Measurements from ENCODE around the gene STXBP3.
"Not testable (repeated sequence)": the region's sequence is repeated elsewhere in the genome, so short reads cannot be mapped to it uniquely, and the experiment has no call there.

STXBP3 gene

DNA sequence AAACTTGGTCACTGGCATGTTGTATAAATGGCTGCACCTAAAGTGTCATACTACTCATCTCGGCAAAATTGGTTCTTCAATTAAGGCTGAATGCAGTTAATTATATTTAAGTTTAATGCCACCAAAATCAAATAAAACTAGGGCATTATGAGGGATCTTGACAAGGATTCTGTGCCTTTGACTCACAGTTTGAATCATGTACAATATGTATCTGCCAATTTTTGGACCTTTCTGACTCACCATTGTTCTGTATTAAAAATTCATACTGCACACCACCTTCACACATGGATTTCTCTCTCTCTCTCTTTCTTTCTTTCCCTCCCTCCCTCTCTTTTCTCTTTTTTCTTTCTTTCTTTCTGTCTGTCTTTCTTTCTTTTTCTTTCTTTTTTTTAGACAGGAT lies 14.1 kb upstream of the STXBP3 start:
- FAIRE-seq, result no peak

DNA sequence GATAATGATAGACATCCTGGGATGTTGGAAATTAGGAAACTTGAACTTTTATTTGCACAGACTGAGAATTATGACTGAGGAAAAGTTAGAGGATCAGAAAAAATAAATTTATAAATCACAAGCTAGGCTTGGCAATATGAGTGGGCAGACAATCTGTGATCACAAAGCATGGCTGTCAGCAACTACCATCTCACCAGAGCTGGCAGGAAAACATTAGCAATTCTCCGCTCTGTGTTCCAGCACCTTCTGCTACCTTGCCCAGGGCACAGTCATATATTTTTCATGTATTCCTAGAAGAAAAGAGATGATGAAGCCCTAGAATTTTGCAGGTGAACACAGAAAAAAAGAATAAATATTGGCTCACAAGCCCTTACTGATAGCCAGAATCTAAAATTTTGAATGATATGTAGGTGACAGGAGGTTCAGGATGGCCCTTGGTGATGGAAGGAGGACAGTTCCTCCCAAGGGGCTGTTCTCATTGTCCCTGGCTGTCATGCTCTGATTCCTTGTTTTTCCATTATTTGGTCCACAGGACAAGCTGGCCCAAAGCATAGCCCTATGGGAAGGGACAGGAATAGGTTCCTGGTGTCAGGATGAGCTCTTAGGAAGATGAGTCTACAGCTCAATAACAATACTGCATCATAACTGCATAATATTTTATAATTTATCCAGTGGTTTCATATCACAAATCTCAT lies 12.2 kb upstream of the STXBP3 start:
- no peak for FAIRE-seq

DNA sequence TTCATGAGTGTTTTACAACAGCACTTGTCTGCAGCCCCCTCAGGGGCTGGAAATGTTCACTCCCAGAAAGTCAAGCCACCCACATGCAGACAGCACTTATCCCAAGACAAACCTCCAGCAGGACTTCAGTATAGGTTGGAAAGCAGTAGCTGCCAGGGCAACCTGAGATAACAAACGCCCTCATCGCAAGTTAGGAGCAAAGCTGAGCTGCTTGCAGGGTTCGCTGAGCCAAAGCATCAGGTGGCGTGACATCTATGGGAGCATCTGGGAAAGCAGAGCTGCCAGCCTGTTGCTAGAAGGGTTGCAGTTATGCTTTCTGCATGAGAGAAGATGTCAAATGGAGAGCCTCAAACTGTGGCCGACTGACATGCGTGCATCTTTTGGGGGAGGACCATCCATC lies 4.2 kb upstream of the STXBP3 start:
- no peak for FAIRE-seq

DNA sequence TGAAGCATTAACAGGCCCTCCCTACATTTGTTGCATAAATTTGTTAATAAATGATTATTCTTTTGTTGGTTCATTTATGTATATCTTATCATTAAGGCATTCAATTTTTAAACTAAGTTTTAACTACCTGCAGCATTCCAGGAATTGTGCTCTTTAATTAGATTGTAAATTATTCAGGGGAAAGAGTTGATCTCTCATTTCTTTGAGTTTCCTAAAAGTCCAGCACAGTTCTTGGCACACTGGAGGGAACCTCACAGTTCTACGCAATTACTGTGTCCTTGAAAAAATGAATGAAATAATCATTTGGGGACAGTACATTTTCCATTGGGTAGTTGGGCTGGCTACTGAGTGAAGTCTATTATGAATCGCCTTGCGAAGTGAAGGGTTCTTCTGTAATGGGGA lies 493 bp upstream of the STXBP3 start:
- FAIRE-seq, result no peak

DNA sequence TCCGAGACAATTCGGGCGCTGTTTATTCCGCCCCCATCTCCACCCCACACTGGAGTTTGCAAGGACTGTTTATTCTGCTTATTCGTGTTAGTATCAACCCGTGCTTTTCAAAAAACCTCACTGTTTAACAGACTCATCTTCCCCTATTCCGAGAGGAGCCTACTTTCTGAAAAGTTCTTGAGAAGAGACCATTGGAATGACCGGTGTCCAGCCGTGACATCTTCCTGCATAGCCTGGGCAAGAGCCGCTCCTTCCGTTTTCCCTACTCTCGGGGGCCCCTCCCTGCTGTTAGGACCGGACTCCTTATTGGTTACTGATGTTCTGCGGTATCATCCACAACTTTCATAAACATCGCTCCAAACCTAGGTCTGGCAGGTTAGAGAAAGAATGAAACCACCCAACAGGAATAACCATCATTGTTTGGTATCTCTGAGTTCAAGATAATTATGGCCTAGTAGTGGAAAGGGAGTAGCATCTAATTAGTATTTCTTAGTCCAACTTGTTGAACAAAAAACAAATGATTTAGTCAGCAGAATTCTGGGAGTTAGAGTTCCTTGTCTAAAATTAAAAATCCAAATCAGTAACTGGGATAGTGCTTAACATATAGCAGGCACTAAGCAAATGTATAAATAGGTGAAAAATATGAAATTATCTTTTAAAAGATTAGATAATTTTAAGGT lies 837 bp downstream of the STXBP3 start:
- FAIRE-seq, result peak; percentile 23

DNA sequence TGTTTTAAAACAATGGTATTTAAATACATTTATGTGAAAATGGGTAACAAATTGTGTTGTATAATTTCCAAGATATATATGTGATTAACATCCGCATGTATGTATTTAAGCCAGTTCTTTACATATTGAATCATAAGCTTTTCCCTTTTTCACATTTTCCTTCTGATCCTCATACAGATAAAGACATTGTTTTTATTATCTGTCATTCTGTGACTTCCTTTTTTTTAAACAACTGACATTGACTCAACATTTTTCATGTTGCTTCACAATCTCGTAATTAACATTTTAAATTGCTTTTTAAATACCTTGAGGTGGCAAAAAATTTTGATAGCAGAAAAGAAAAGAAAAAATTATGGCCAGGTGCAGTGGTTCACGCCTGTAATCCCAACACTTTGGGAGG lies 1.4 kb downstream of the STXBP3 start:
- FAIRE-seq, result no peak

DNA sequence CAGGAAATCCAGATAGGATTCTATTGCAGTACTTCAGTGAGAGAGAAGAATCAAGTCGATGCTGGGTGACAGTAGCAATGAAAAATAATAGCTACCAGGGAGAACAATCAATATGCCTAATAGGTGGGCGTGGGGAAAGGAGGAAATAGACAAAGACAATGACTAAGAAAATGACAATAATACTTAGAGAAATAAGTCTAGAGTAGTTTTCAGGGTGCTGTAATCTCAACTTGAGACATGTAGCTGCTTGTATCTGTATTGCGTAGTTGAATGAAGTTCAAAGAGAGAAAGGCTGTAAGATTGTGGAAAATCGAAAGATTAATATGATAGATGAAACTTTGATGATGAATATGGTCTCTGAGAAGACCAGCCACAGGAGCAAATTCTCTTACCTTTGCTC lies 2.6 kb downstream of the STXBP3 start:
- no peak for FAIRE-seq

DNA sequence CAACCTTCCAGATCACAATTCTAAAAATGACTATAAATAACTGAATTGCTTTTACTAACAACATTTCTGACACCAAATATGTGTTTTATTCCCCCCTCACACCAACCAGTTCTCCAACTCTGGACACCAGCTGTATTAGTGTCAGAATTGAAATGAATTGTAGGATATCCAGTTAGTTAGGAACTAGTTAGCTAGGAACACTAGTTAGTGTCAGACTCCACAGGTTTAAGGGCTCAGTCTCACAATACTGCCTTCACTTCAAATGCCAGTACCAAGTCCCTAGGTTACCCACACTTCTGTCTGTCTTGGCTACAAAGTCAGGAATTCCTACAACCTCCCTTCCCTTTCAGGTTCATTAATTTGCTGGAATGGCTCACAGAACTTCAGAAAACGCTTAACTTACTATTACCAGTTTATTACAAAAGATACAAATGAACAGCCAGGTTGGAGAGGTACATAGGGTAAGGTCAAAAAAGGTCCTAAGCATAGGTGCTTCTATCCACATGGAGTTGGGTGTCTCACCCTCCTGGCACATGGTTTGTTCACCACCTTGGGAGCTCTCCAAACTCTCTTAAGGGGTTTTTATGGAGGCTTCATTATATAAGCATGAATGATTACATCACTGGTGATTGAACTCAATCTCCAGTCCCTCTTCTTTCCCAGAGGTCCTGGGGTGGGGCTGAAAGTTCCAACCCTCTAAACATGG lies 4.2 kb downstream of the STXBP3 start:
- no peak for FAIRE-seq

DNA sequence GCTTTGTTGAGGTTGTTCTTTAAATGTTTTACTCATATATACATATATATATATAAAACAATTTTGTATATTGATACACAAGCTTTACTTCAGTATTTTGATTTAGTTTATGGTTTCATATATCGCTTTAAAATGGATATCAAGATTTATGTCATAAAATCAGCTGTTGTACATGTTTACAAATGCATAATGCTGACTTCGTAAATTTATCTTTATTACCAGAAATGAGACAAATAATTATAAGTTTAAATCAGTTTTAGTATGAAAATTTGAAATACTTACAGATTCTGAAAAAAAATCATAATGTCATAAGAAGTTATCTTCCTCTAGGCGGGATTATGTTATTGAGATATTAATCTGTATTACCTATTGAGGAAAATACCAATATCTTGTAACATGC lies 6.9 kb downstream of the STXBP3 start:
- no peak for FAIRE-seq

DNA sequence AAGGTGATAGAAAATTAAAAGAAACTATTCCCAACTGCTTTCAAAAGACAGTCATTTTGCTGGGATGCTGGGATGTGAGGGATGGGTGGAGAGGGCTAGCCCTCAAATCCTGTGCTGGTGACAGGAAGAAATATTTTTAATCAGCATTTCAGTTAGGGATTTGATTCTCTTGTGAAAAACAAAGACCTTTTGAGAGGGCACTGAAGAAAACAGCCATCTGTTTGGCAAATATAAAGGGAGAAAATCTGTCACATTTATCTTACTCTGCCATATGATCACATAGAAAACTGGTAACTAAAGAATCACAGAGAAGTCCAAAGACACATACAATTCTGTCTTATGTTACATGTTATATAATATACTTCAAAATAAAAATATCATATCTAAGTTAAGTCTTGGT lies 12.3 kb downstream of the STXBP3 start:
- peak; percentile 7 for FAIRE-seq

DNA sequence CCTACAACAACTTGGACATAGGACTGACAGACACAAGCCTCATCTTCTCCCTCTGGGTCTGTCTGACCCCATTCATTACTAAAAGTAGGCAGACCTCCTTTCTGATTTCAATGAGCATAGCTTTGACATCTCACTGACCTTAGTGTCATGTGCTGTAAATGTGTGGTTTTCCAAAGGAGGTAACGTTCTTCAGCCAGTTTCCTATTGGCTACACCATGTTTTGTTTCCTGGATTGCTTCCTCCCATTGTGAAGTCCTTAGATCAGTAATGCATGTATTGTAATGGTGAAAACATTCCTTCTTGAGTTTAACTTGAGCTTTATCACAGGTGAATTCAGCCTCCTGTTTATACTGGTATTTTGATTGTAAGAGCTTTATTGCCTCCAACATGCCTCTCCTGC lies 20.6 kb downstream of the STXBP3 start:
- no peak for FAIRE-seq

DNA sequence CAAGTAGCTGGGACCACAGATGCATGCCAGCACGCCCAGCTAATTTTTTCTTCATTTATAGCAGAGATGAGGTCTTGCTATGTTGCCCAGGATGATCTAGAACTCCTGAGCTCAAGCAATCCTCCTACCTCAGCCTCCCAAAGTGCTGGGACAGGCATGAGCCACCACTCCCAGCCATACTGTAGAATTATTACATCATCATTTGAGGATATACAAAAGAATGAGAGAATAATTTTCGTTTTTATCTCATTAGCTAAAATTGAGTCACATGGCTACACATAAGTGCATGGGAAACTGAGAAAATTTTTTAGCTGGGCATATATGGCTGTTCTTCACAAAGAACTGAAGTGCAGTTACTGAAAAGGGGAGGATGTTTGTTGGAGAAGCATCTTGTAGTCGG lies 21.2 kb downstream of the STXBP3 start:
- FAIRE-seq, result no peak

DNA sequence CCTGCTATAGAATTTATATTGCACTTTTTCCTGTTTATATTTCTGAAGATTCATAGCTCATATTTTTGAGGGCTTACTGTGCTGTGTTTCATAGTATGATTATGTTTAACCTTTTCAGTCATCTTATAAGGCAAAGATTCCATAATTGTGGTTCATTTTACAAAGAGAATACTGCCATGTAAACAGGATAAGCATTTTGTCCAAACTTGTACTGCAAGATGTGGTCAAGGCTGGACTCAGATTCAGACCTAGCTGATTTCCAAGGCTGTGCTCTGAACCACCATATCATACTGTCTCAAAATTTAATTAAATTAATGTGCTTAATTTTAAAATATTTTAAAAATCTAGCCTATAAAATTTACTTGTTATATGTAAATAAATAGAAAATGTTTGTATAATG lies 31.4 kb downstream of the STXBP3 start:
- FAIRE-seq, result no peak

DNA sequence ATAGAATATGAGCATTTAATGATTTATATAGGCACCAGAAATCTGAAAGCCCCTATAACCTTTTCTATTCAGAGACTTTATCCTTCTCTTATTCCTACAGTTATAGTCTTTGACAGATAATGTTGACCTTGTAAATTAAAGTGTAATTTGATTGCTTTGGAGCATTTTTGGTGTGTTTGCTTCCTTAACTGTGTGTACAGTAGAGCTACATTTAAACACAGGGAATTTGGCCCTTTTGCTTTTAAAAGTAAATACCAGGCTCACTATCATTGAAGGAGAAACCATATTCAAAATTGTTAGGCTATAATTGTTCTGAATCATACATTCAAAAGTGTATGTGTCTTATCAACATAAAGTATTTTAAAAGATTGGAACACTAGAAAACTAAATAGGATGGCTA lies 33.0 kb downstream of the STXBP3 start:
- FAIRE-seq, result no peak

DNA sequence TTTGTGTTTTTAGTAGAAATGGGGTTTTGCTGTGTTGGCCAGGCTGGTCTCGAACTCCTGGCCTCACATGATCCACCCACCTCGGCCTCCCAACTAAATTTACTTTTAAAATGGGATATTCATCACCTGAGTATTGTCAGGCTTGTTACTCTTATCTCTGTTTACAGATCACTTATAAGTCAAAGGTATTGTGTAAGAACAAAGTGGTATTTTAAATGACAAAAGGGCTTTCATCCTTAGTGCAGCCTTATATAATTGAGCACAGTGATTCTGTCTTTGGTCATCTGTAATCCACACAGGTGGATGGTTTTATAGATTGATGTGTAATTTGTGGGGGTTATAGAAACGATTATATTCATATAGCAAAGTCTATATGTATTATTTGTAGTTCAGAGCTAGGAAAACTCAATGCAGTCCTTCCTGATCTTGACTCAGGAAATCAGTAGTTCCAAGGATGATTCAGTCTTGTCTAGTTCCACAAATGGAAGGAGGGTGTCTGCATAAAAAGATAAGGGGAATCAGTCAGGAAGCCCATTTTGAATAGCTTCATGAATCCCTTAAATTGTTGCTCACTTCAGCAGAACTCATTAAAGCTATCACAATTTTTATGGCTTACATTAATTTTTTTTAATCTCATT lies 34.6 kb downstream of the STXBP3 start:
- FAIRE-seq, result no peak

DNA sequence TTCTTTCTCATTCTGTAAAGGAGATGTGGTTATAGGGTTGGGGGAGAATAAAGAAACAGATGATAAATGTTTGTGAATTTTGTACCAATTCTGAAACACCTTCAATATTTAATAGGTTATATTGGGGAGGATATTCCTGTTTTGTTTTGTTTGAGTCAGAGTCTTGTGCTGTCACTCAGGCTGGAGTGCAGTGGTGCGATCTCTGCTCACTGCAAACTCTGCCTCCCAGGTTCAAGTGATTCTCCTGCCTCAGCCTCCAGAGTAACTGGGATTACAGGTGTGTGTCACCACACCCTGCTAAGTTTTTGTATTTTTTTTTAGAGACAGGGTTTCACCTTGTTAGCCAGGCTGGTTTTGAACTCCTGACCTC lies 35.1 kb downstream of the STXBP3 start:
- FAIRE-seq, result not testable (repeated sequence)

DNA sequence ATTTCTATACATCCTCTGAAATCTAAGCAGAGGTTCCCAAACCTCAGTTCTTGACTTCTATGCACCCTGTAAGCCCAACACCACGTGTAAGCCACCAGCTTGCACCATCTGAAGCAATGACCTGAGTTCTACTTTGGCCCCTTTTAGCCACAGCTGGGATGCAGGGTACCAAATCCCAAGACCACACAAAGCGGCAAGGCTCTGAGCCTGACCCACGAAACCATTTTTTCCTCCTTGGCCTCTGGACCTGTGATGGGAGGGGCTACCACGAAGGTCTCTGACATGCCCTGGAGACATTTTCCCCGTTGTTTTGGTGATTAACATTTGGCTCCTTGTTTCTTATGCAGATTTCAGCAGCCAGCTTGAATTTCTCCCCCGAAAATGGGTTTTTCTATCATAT lies 38.8 kb downstream of the STXBP3 start:
- FAIRE-seq, result no peak

DNA sequence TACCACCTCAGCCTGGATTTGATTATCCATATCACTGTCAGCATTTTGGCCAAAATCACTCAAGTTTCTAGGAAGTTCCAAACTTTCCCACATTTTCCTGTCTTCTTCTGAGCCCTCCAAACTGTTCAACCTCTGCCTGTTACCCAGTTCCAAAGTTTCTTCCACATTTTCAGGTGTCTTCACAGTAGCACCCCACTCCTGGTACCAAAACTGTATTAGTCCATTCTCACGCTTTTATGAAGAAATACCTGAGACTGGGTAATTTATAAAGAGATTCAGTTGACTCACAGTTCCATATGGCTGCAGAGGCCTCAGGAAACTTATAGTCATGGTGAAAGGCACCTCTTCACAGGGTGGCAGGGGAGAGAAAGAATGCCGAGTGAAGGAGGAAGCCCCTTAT lies 39.4 kb downstream of the STXBP3 start:
- no peak for FAIRE-seq

DNA sequence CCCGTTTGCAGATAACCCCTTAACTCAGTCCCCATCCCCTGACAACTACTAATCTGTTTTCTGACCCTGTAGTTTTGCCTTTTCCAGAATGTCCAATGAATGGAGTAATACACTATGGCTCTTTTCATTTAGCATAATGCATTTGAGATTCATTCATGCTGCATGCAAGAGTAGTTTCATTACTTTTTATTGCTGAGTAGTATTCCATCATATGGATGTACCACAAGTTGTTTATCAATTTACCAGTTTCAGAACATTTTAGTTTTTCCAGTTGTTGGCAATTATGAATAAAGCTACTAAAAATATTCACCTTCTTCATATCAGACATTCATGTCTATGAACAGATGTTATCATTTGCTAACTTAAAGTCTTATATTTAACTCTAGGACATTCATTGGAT lies 45.3 kb downstream of the STXBP3 start:
- FAIRE-seq, result no peak

DNA sequence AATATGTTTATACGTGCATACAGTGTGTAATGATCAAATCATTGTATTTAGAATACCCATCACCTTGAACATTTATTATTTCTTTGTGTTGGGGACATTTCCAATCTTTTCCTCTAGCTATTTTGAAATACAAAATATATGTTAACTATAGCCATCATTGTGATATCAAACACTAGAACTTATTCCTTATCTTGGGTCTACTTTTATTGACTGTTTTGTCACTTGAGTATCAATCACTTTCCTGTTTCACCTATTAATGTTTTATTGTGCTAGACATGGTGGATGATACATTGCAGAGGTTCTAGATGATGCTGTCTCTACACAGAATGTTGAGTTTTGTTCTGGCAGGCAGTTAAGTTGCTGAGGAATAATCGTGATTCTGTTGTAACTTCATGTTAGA lies 45.9 kb downstream of the STXBP3 start:
- no peak for FAIRE-seq

DNA sequence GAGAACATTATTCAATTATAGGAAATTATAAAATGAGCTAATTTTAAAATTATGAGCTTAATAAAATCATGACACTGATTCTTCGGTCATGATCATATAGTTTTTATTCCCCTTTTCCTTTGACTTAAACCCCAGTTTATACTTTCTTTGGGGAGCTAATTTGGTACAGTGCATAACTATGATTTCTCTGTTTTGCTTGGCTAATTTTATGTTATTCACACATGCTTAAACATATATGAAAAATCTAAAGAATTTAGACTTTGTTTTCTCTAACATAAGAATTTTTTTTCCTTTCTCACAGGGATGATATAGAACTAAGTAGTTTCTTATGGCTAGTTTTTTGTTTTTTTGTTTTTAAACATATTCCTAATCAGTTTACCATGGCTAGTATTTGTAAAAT lies 52.5 kb downstream of the STXBP3 start:
- FAIRE-seq, result no peak

DNA sequence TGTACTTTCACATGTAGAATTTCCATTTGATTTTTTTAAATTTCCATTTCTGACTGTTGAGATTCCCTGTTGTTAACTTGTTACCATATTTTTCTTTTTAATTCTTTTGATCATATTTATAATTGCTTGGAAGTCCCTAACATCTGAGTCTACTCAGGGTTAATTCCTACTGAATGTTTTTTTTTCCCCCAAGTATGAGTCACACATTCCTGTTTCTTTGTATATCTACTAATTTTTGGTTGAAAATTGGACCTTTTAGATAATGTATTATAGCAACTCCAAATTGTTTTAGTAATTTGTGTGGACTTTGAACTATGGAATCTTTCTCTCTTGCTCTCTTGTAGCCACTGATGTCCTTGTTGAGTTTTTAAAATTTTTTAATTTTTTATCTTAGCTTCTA lies 54.6 kb downstream of the STXBP3 start:
- FAIRE-seq, result no peak

DNA sequence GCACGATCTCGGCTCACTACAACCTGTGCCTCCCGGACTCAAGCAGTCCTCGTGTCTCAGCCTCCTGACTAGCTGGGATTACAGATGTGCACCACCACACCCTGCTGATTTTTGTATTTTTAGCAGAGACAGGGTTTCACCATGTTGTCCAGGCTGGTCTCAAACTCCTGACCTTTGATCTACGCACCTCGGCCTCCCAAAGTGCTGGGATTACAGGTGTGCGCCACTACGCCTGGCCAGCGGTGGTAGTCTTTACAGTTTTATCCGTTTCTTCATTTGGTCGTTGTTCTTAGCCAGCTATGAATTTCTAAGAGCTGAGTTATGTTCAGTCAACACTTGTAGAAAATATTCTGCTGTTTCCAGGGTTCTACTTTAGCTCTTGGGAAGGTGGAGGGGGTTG lies 57.1 kb downstream of the STXBP3 start:
- no peak for FAIRE-seq

DNA sequence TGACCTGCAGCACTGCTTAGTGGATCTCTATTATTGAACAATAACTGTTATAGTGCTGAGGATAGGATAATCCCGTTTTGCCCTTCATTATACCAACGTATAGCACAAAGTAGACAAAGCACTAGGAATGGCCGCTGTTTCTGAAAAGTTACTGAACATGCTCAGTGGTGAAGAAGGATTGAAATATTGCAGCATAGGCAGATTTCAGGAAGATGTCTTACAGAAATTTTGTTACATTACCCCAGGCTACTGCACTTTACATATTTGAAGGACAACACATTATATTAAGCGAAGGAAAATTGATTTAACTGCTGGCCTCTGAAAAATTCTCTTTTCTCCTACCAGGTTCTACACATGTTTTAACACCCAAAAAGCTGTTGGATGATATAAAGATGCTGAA lies 62.0 kb downstream of the STXBP3 start:
- no peak for FAIRE-seq

Data from TTC549 (cell line).